MCF 10A (cell line): ENCODE measurements around the gene HSPA12A. TPM values are rescaled to one million over a fixed set of nuclear protein-coding genes. Genes with fewer than 3 reads are reported as not detected.

Source experiments
- BruUV-seq: library from RNA; stranded (reverse); fragments of 400-500 nt; replicated peaks from 2 replicates; lab custom pipeline; 2021; lab: Mats Ljungman, UMichigan
- CTCF ChIA-PET: fragments of 300-600 bp; sonication (Branson Sonifier 250); formaldehyde crosslinking; extraction: SDS; loops from one replicate; lab custom pipeline; 2021; ENCODE audit warnings: antibody characterized with exemption, inconsistent platforms; lab: Yijun Ruan, JAX
- POLR2A ChIA-PET: fragments of 300-600, 350-650 bp; sonication (Branson Sonifier 250); formaldehyde crosslinking; extraction: SDS; loops from one replicate; lab custom pipeline; 2020; ENCODE audit warnings: antibody characterized with exemption, inconsistent platforms; lab: Yijun Ruan, JAX
- DNase-seq: peaks from one replicate; pipeline ENCODE4 v3.0.0-alpha.2; 2018; ENCODE audit not compliant: unreplicated experiment
- H3K27ac Mint-ChIP-seq: one replicate; pipeline ENCODE4 v1.8.0; 2022; ENCODE audit warnings: mild to moderate bottlenecking, low read depth, mixed read lengths; ENCODE audit not compliant: unreplicated experiment
- H3K27me3 Mint-ChIP-seq: one replicate; pipeline ENCODE4 v1.8.0; 2022; ENCODE audit warnings: mixed read lengths; ENCODE audit not compliant: insufficient read depth, unreplicated experiment
- H3K36me3 Mint-ChIP-seq: one replicate; pipeline ENCODE4 v1.8.0; 2022; ENCODE audit warnings: mild to moderate bottlenecking, moderate library complexity, mixed read lengths; ENCODE audit not compliant: insufficient read depth, unreplicated experiment
- H3K4me1 Mint-ChIP-seq: one replicate; pipeline ENCODE4 v1.8.0; 2022; ENCODE audit warnings: mixed read lengths; ENCODE audit not compliant: insufficient read depth, unreplicated experiment
- H3K4me3 Mint-ChIP-seq: one replicate; pipeline ENCODE4 v1.8.0; 2022; ENCODE audit warnings: mild to moderate bottlenecking, moderate library complexity, mixed read lengths; ENCODE audit not compliant: unreplicated experiment
- H3K9me3 Mint-ChIP-seq: one replicate; pipeline ENCODE4 v1.8.0; 2022; ENCODE audit warnings: mixed read lengths; ENCODE audit not compliant: unreplicated experiment
- CTCF ChIP-seq: fragments of 200-600 bp; IDR thresholded peaks from one replicate; pipeline ENCODE4 v1.8.0; 2022; ENCODE audit warnings: antibody characterized with exemption, mild to moderate bottlenecking; ENCODE audit not compliant: unreplicated experiment
- intact Hi-C: fragments of 100-400 bp; cut with micrococcal nuclease; formaldehyde crosslinking; loops from 2 replicates; pipeline ENCODE4 v1.14.1; 2022
- total RNA-seq: library from RNA; stranded (reverse); gene quantifications from 2 replicates; pipeline ENCODE4 v1.2.3, GENCODE V29; 2022

The HSPA12A gene
- total RNA-seq, 1 experiment from 2014 or later = 9.1 TPM

- no peak for DNase-seq
- Mint-ChIP-seq H3K27me3 (no peaks in the 10 kb centered on the region), H3K9me3 (no peaks in the 10 kb centered on the region), H3K36me3 (no peaks in the 10 kb centered on the region), H3K4me3 (no peak overlapping the region), H3K4me1 (peaks cover 14% of the 10 kb centered on the region), H3K27ac (no peak overlapping the region)
- CTCF ChIA-PET = interaction anchor here (1.2 kb wide), 1 partner anchor 23 kb away, joined by 6 read pairs; no protein-coding TSS in a partner anchor
- no TSS peak for BruUV-seq
- POLR2A ChIA-PET = no interaction called here
- intact Hi-C loops = no loop called here
- no peak for TF ChIP-seq CTCF
Observed at GRCh38 chr10:116764979-116765378, 22.6 kb upstream of the HSPA12A start.

- Mint-ChIP-seq H3K27me3 (no peaks in the 10 kb centered on the region), H3K27ac (no peak overlapping the region), H3K4me3 (no peak overlapping the region), H3K4me1 (peaks cover 11% of the 10 kb centered on the region), H3K9me3 (no peaks in the 10 kb centered on the region), H3K36me3 (no peaks in the 10 kb centered on the region)
- ChIA-PET CTCF (interaction anchor here (0.8 to 1.8 kb wide), 4 partner anchors 11 to 411 kb away, joined by 3 to 9 read pairs (median 4); no protein-coding TSS in a partner anchor), POLR2A (interaction anchor here (0.6 to 0.8 kb wide), 4 partner anchors 14 to 388 kb away, joined by 3 to 4 read pairs (median 3); no protein-coding TSS in a partner anchor)
- TF ChIP-seq CTCF = no peak
- DNase-seq = no peak
- BruUV-seq = no TSS peak
- intact Hi-C loops = no loop called here
Observed at GRCh38 chr10:116763440-116763839, 21.1 kb upstream of the HSPA12A start.

GRCh38 chr10:116761883-116762282 lies 19.5 kb upstream of the HSPA12A start:
- ChIA-PET POLR2A (interaction anchor here (1.5 kb wide), 1 partner anchor 75 kb away, joined by 4 read pairs; no protein-coding TSS in a partner anchor), CTCF (interaction anchor here (0.7 to 2.5 kb wide), 3 partner anchors 26 to 255 kb away, joined by 3 to 15 read pairs (median 4); no protein-coding TSS in a partner anchor)
- no peak for DNase-seq
- Mint-ChIP-seq H3K27ac (no peak overlapping the region), H3K36me3 (no peaks in the 10 kb centered on the region), H3K4me1 (no peaks in the 10 kb centered on the region), H3K27me3 (no peaks in the 10 kb centered on the region), H3K9me3 (no peaks in the 10 kb centered on the region), H3K4me3 (no peak overlapping the region)
- BruUV-seq = no TSS peak
- intact Hi-C loops = no loop called here
- TF ChIP-seq CTCF = no peak

GRCh38 chr10:116760919-116761318 lies 18.6 kb upstream of the HSPA12A start:
- Mint-ChIP-seq H3K36me3 (no peaks in the 10 kb centered on the region), H3K27ac (no peak overlapping the region), H3K9me3 (no peaks in the 10 kb centered on the region), H3K4me1 (no peaks in the 10 kb centered on the region), H3K27me3 (no peaks in the 10 kb centered on the region), H3K4me3 (no peak overlapping the region)
- DNase-seq = no peak
- ChIA-PET CTCF (interaction anchor here (0.7 to 3.5 kb wide), 3 partner anchors 27 to 78 kb away, joined by 3 to 15 read pairs (median 13); no protein-coding TSS in a partner anchor), POLR2A (interaction anchor here (1.5 to 1.6 kb wide), 3 partner anchors 13 to 74 kb away, joined by 3 to 5 read pairs (median 4); no protein-coding TSS in a partner anchor)
- no TSS peak for BruUV-seq
- intact Hi-C loops = no loop called here
- no peak for TF ChIP-seq CTCF
